GM12878 (cell line): ENCODE data around the gene PDGFD. TPM values are rescaled to one million over a fixed set of nuclear protein-coding genes. Genes with fewer than 3 reads are reported as not detected.

Source experiments
- ATAC-seq: fragments of 200-7000 bp; cut with Tn5 transposase; 3 replicates; pipeline ENCODE4 v1.9.1; 2020; ENCODE audit warnings: mild to moderate bottlenecking, moderate library complexity
- BruUV-seq: library from RNA; stranded (reverse); fragments of 400-500 nt; replicated peaks from 2 replicates; lab custom pipeline; 2021; lab: Mats Ljungman, UMichigan
- CTCF ChIA-PET: fragments of 300-600 bp; sonication (Branson Sonifier 250); formaldehyde crosslinking; extraction: SDS; loops from one replicate; lab custom pipeline; 2021; ENCODE audit warnings: inconsistent platforms; lab: Yijun Ruan, JAX
- POLR2A ChIA-PET: fragments of 350-600 bp; formaldehyde crosslinking; extraction: SDS; loops from one replicate; lab custom pipeline; 2021; ENCODE audit warnings: inconsistent platforms; lab: Charles Lee
- RAD21 ChIA-PET: fragments of 300-600 bp; sonication (Branson Sonifier 250); formaldehyde crosslinking; loops from one replicate; lab custom pipeline; 2023; ENCODE audit warnings: antibody characterized with exemption; ENCODE audit not compliant: unreplicated experiment; lab: Charles Lee
- SMC1A ChIA-PET: fragments of 300-600 bp; sonication (Branson Sonifier 250); formaldehyde crosslinking; loops from one replicate; lab custom pipeline; 2023; ENCODE audit not compliant: unreplicated experiment, uncharacterized antibody; lab: Charles Lee
- DNase-seq: peaks from one replicate; pipeline ENCODE4 v3.0.0-alpha.2; 2011; ENCODE audit warnings: low read depth, low spot score
- FAIRE-seq: peaks from 3 replicates; lab custom pipeline; 2011; peaks lifted over from hg19 to GRCh38; lab: Jason Lieb, UNC
- H2AFZ ChIP-seq: 2 replicates; pipeline ENCODE4 v1.6.0; 2011; ENCODE audit warnings: low read depth, low read length, control low read depth; ENCODE audit not compliant: control insufficient read depth
- H3K27ac ChIP-seq: 2 replicates; pipeline ENCODE4 v1.5.1; 2011; ENCODE audit warnings: control low read depth; ENCODE audit not compliant: control insufficient read depth, insufficient read depth
- H3K27me3 ChIP-seq, 2 experiments: replicated peaks in 1 of 2; 2 replicates each; pipeline versions ENCODE4 v1.6.0 to v1.6.1; 2011; ENCODE audit warnings: low read length in 1 of 2; ENCODE audit not compliant: control insufficient read depth in 2 of 2, insufficient read depth in 2 of 2
- H3K36me3 ChIP-seq, 2 experiments: 2 replicates each; pipeline ENCODE4 v1.5.1; 2011; ENCODE audit warnings: low read length in 1 of 2; ENCODE audit not compliant: control insufficient read depth in 2 of 2, insufficient read depth in 2 of 2
- H3K4me1 ChIP-seq: 2 replicates; pipeline ENCODE4 v1.6.1; 2011; ENCODE audit warnings: mild to moderate bottlenecking, low read length, moderate library complexity, mixed read lengths; ENCODE audit not compliant: control insufficient read depth, insufficient read depth
- H3K4me2 ChIP-seq: 2 replicates; pipeline ENCODE4 v1.6.0; 2011; ENCODE audit warnings: control low read depth; ENCODE audit not compliant: control insufficient read depth, insufficient read depth
- H3K4me3 ChIP-seq: fragments of 200-600 bp; sonication (generic); 2 replicates; pipeline ENCODE4 v1.5.1; 2016
- H3K79me2 ChIP-seq: 2 replicates; pipeline ENCODE4 v1.6.0; 2011; ENCODE audit warnings: low read length; ENCODE audit not compliant: control insufficient read depth, insufficient read depth
- H3K9ac ChIP-seq: 2 replicates; pipeline ENCODE4 v1.8.0; 2011; ENCODE audit warnings: low read length, control low read depth, mixed read lengths; ENCODE audit not compliant: control insufficient read depth, insufficient read depth
- H3K9me3 ChIP-seq: replicated peaks from 3 replicates; pipeline ENCODE4 v1.5.1; 2011; ENCODE audit warnings: mild to moderate bottlenecking, low read length; ENCODE audit not compliant: control insufficient read depth, insufficient read depth
- H4K20me1 ChIP-seq: 2 replicates; pipeline ENCODE4 v1.6.0; 2011; ENCODE audit not compliant: control insufficient read depth, insufficient read depth
- ATF2 ChIP-seq: IDR thresholded peaks from 2 replicates; pipeline ENCODE4 v1.6.1; 2012; ENCODE audit warnings: low read length, inconsistent platforms
- HSF1 ChIP-seq: fragments of 150-350 bp; IDR thresholded peaks from 2 replicates; pipeline ENCODE4 v1.6.1; 2014; ENCODE audit warnings: mild to moderate bottlenecking, low read depth, low read length
- IRF4 ChIP-seq: IDR thresholded peaks from 2 replicates; pipeline ENCODE4 v1.6.1; 2011; ENCODE audit warnings: low read depth, low read length
- LARP7 ChIP-seq: fragments of 450-650 bp; IDR thresholded peaks from 2 replicates; pipeline ENCODE4 v1.6.1; 2017; ENCODE audit warnings: mild to moderate bottlenecking
- POLR2AphosphoS2 ChIP-seq: IDR thresholded peaks from 2 replicates; pipeline ENCODE4 v1.6.1; 2011; ENCODE audit warnings: low read depth, mild to moderate bottlenecking, low read length, improper control_type of control experiment, moderate library complexity
- PRDM15 ChIP-seq: fragments of 450-650 bp; formaldehyde crosslinking; IDR thresholded peaks from 2 replicates; pipeline ENCODE4 v1.4.0; 2020; ENCODE audit warnings: mild to moderate bottlenecking, moderate library complexity
- SREBF2 ChIP-seq: IDR thresholded peaks from 2 replicates; pipeline ENCODE4 v1.6.1; 2012; ENCODE audit warnings: mild to moderate bottlenecking, low read length
- ZBED1 ChIP-seq: IDR thresholded peaks from 2 replicates; pipeline ENCODE4 v1.6.1; 2016; ENCODE audit warnings: borderline replicate concordance
- ZBTB11 ChIP-seq: fragments of 450-650 bp; formaldehyde crosslinking; IDR thresholded peaks from 2 replicates; pipeline ENCODE4 v1.5.0; 2022; ENCODE audit warnings: mild to moderate bottlenecking, missing genetic modification characterization
- in situ Hi-C: fragments of 300-500 bp; cut with MboI; formaldehyde crosslinking; loops from 9 replicates; pipeline ENCODE4 v1.14.3; 2018; ENCODE audit warnings: mixed read lengths
- intact Hi-C: fragments of 100-400 bp; cut with micrococcal nuclease; formaldehyde crosslinking; loops from one replicate; pipeline ENCODE4 v1.14.2; 2022; ENCODE audit not compliant: unreplicated experiment
- polyA plus RNA-seq, 11 experiments: library from polyadenylated mRNA; depleted of rRNA in 4 of 11; unstranded in 6 of 11; stranded (reverse) in 5 of 11; fragments of >200 nt; fragmentation: Nextera tagmentation in 4 of 11; fragmentation: Illumina TruSeq in 1 of 11; extraction: Ambion mirVana in 4 of 11; extraction: Trizol in 1 of 11; gene quantifications; 1 replicate in 1 of 11; 2 replicates in 10 of 11; pipeline versions ENCODE4 v1.2.1 to v1.2.3, GENCODE V29; 2011 to 2016; ENCODE audit warnings: inconsistent platforms in 2 of 11, missing spikeins in 2 of 11, low read depth in 1 of 11
- total RNA-seq, 4 experiments: library from RNA; depleted of rRNA in 3 of 4; stranded (reverse); fragments of >200 nt in 3 of 4; fragmentation: Illumina TruSeq in 1 of 4; extraction: Trizol in 1 of 4; gene quantifications; 2 replicates each; pipeline versions ENCODE4 v1.2.1 to v1.2.3, GENCODE V29; 2013 to 2021

Gene PDGFD
- total and polyA plus RNA-seq, 10 of the 15 experiments (the other 5 are each of a cell fraction or from before 2014, with no cell fraction given): 0.05 to 0.13 TPM; not detected in 8

GRCh38 chr11:104005234-104005855 is 158.6 kb downstream of the PDGFD start (continued):
- TF ChIP-seq POLR2AphosphoS2 (no peak), HSF1 (no peak)

GRCh38 chr11:104003491-104003890 is 160.5 kb downstream of the PDGFD start:
- ChIA-PET POLR2A (no interaction called here), CTCF (no interaction called here), RAD21 (no interaction called here), SMC1A (interaction anchor here (0.5 kb wide), 1 partner anchor 182 kb away, joined by 3 read pairs; no protein-coding TSS in a partner anchor)
- H3K4me1 ChIP-seq: no peaks in the 10 kb centered on the region
- TF ChIP-seq SREBF2 (no peak), HSF1 (no peak), ZBTB11 (CRISPR knock-in tag) (no peak), ATF2 (no peak), PRDM15 (CRISPR knock-in tag) (no peak), ZBED1 (no peak), IRF4 (no peak), LARP7 (no peak)
- H3K9me3 ChIP-seq: no peaks in the 10 kb centered on the region; the same call in 2 of the 3 replicates
- no peak overlapping the region for H3K27ac ChIP-seq
- ATAC-seq: no peak
- no peaks in the 10 kb centered on the region for H3K79me2 ChIP-seq
- intact Hi-C loops: no loop called here
- H4K20me1 ChIP-seq: no peaks in the 10 kb centered on the region
- no peak for DNase-seq
- no peak overlapping the region for H3K4me3 ChIP-seq
- in situ Hi-C loops: no loop called here
- H3K4me2 ChIP-seq: no peak overlapping the region
- BruUV-seq: no TSS peak
- H2AFZ ChIP-seq: no peak overlapping the region
- no peak for FAIRE-seq
- H3K36me3 ChIP-seq: no peaks in the 10 kb centered on the region
- no peaks in the 10 kb centered on the region for H3K27me3 ChIP-seq
- no peak overlapping the region for H3K9ac ChIP-seq
